Lower leg skin (tissue), 4 donors: ENCODE data around the gene COL18A1. TPM values are rescaled to one million over a fixed set of nuclear protein-coding genes. Genes with fewer than 3 reads are reported as not detected.
A peak's percentile ranks its signal among the peaks of the same experiment; 100 is the strongest.
"Not testable (repeated sequence)": the region's sequence is repeated elsewhere in the genome, so short reads cannot be mapped to it uniquely, and the experiment has no call there.

Experiments
- DNase-seq, 2 donors: peaks; one replicate each; pipeline ENCODE4 v3.0.0-alpha.2; 2019; ENCODE audit warnings: low spot score in 2 of 2
- H3K4me3 ChIP-seq: fragments of 200-600 bp; sonication (generic); 2 replicates; pipeline ENCODE4 v1.5.1; 2017; ENCODE audit warnings: mild to moderate bottlenecking, low read depth; ENCODE audit not compliant: poor library complexity, severe bottlenecking
- CTCF ChIP-seq, 3 donors: fragments of 450-650 bp; IDR thresholded peaks; one replicate each; pipeline ENCODE4 v1.5.1; 2016; ENCODE audit warnings: antibody characterized with exemption in 3 of 3, mild to moderate bottlenecking in 3 of 3, moderate library complexity in 2 of 3
- POLR2A ChIP-seq, 2 donors: fragments of 450-650 bp; IDR thresholded peaks; one replicate each; pipeline ENCODE4 v1.6.1; 2016 to 2017; ENCODE audit warnings: antibody characterized with exemption in 2 of 2, mild to moderate bottlenecking in 1 of 2, moderate library complexity in 1 of 2
- WGBS, 2 donors: methylation state at CpG; one replicate each; pipeline ENCODE4 v1.1.5; 2018; 5-methylcytosine and 5-hydroxymethylcytosine counted together
- intact Hi-C: fragments of 100-400 bp; cut with DNase I; formaldehyde crosslinking; loops from one replicate; pipeline ENCODE4 v1.15.0; 2023; ENCODE audit warnings: low total_unique reads
- total RNA-seq, 4 donors: library from RNA; depleted of rRNA; stranded (reverse); fragments of >200 nt; gene quantifications; one replicate each; pipeline ENCODE4 v1.1.0, GENCODE V29; 2016

The COL18A1 gene
- total RNA-seq, 4 donors from 2014 or later, result 63.3 to 126 (median 85.9) TPM

GRCh38 chr21:45366476-45366875, 38.5 kb upstream of the COL18A1 start:
- DNase-seq, result no peak
- 83% methylated on average over 16 to 17 of the region's 17 CpGs for WGBS, 2 donors
- intact Hi-C loops, result no loop called here
- TF ChIP-seq POLR2A (IDR thresholded peaks at IDR 0.05), result no peak
- no peak for TF ChIP-seq CTCF (IDR thresholded peaks at IDR 0.05)
- no peak overlapping the region for H3K4me3 ChIP-seq

- intact Hi-C loops, result no loop called here
- TF ChIP-seq POLR2A (IDR thresholded peaks at IDR 0.05), result no peak
- TF ChIP-seq CTCF (IDR thresholded peaks at IDR 0.05), result no peak
- 79 to 82% methylated on average over 10 to 14 of the region's 14 CpGs for WGBS, 2 donors
- H3K4me3 ChIP-seq, result no peak overlapping the region
- peak in 1 of 2 donors; percentile 90 for DNase-seq
Observed at GRCh38 chr21:45366931-45367401, 38.0 kb upstream of the COL18A1 start.

- intact Hi-C loops, result no loop called here
- no peak overlapping the region for H3K4me3 ChIP-seq
- WGBS, 2 donors, result 87 to 91% methylated on average over 24 to 25 of the region's 25 CpGs
- TF ChIP-seq CTCF (IDR thresholded peaks at IDR 0.05), result no peak
- no peak for TF ChIP-seq POLR2A (IDR thresholded peaks at IDR 0.05)
- no peak for DNase-seq
Observed at GRCh38 chr21:45367402-45368351, 37.3 kb upstream of the COL18A1 start.

GRCh38 chr21:45369018-45369417, 35.9 kb upstream of the COL18A1 start:
- DNase-seq, H3K4me3 ChIP-seq, intact Hi-C loops: not testable (repeated sequence)
- WGBS, 2 donors, result 89 to 90% methylated on average over 18 to 23 of the region's 23 CpGs

- intact Hi-C loops, result no loop called here
Observed at GRCh38 chr21:45370575-45370974, 34.4 kb upstream of the COL18A1 start.

More at GRCh38 chr21:45370575-45370974, 34.4 kb upstream of the COL18A1 start:
- no peak overlapping the region for H3K4me3 ChIP-seq
- TF ChIP-seq POLR2A (IDR thresholded peaks at IDR 0.05), result no peak
- no peak for TF ChIP-seq CTCF (IDR thresholded peaks at IDR 0.05)
- no peak for DNase-seq
- WGBS, 2 donors, result 65 to 84% methylated on average over 14 of the region's 14 CpGs
